Keratinocyte (primary cell): ENCODE results near the gene ERC2. TPM values are rescaled to one million over a fixed set of nuclear protein-coding genes. Genes with fewer than 3 reads are reported as not detected.
"Not testable (repeated sequence)": the region's sequence is repeated elsewhere in the genome, so short reads cannot be mapped to it uniquely, and the experiment has no call there.

Experiments used
- DNase-seq: peaks from one replicate; pipeline ENCODE4 v3.0.0-alpha.2; 2011; ENCODE audit warnings: low read depth, missing footprints, low spot score
- FAIRE-seq: peaks from 2 replicates; lab custom pipeline; 2011; peaks lifted over from hg19 to GRCh38; lab: Jason Lieb, UNC
- H2AFZ ChIP-seq: 2 replicates; pipeline ENCODE4 v1.6.0; 2012; ENCODE audit warnings: low read length, control low read depth, inconsistent platforms; ENCODE audit not compliant: control insufficient read depth
- H3K27ac ChIP-seq: 2 replicates; pipeline ENCODE4 v1.5.1; 2011; ENCODE audit warnings: low read length; ENCODE audit not compliant: control insufficient read depth, insufficient read depth
- H3K27me3 ChIP-seq: 3 replicates; pipeline ENCODE4 v1.6.0; 2011; ENCODE audit warnings: low read length; ENCODE audit not compliant: control insufficient read depth, insufficient read depth; ENCODE audit errors: extremely low read depth
- H3K36me3 ChIP-seq, 2 experiments: 2 replicates in 1 of 2; 3 replicates in 1 of 2; pipeline ENCODE4 v1.5.1; 2011; ENCODE audit warnings: low read length in 2 of 2, mild to moderate bottlenecking in 1 of 2; ENCODE audit not compliant: control insufficient read depth in 2 of 2, insufficient read depth in 2 of 2; ENCODE audit errors: extremely low read depth in 1 of 2
- H3K4me1 ChIP-seq: 3 replicates; pipeline ENCODE4 v1.5.1; 2011; ENCODE audit warnings: low read length; ENCODE audit not compliant: control insufficient read depth, insufficient read depth; ENCODE audit errors: extremely low read depth
- H3K4me2 ChIP-seq: 3 replicates; pipeline ENCODE4 v1.6.0; 2011; ENCODE audit warnings: low read depth, low read length; ENCODE audit not compliant: control insufficient read depth, insufficient read depth; ENCODE audit errors: extremely low read depth
- H3K4me3 ChIP-seq, 3 experiments: fragments of 200-600 bp in 1 of 3; sonication (generic) in 1 of 3; 2 replicates in 2 of 3; 3 replicates in 1 of 3; pipeline ENCODE4 v1.5.1; 2011 to 2016; ENCODE audit warnings: low read length in 3 of 3, mild to moderate bottlenecking in 3 of 3, control low read depth in 2 of 3, inconsistent platforms in 1 of 3, low read depth in 1 of 3, mixed read lengths in 1 of 3, mixed run types in 1 of 3, moderate library complexity in 1 of 3; ENCODE audit not compliant: control insufficient read depth in 2 of 3, insufficient read depth in 2 of 3; ENCODE audit errors: extremely low read depth in 1 of 3
- H3K79me2 ChIP-seq: 2 replicates; pipeline ENCODE4 v1.6.0; 2012; ENCODE audit warnings: low read length; ENCODE audit not compliant: control insufficient read depth, insufficient read depth
- H3K9ac ChIP-seq: 3 replicates; pipeline ENCODE4 v1.6.0; 2011; ENCODE audit warnings: low read length; ENCODE audit not compliant: control insufficient read depth, insufficient read depth; ENCODE audit errors: extremely low read depth
- H3K9me1 ChIP-seq: 3 replicates; pipeline ENCODE4 v1.6.0; 2011; ENCODE audit warnings: low read length; ENCODE audit not compliant: control insufficient read depth, insufficient read depth; ENCODE audit errors: extremely low read depth
- H3K9me3 ChIP-seq: 2 replicates; pipeline ENCODE4 v1.5.1; 2012; ENCODE audit warnings: low read depth, low read length; ENCODE audit not compliant: control insufficient read depth
- H4K20me1 ChIP-seq: 3 replicates; pipeline ENCODE4 v1.6.0; 2011; ENCODE audit warnings: low read length; ENCODE audit not compliant: control insufficient read depth, insufficient read depth; ENCODE audit errors: extremely low read depth
- EZH2 ChIP-seq: IDR thresholded peaks from one replicate; pipeline ENCODE4 v1.6.1; 2012; ENCODE audit warnings: inconsistent platforms, mild to moderate bottlenecking, low read length, moderate library complexity
- dilution Hi-C: fragments of 300-500 bp; cut with MboI; formaldehyde crosslinking; loops from one replicate; pipeline ENCODE4 v1.7.0; 2020; ENCODE audit warnings: low sequenced_read_pairs; ENCODE audit not compliant: extremely low pct_ligation_motif_present
- polyA minus RNA-seq, 3 experiments: library from RNA; depleted of rRNA, polyadenylated mRNA; stranded (reverse); fragments of >200 nt; gene quantifications; 1 replicate in 1 of 3; 2 replicates in 1 of 3; 3 replicates in 1 of 3; pipeline ENCODE4 v1.2.3, GENCODE V29; 2011
- polyA plus RNA-seq, 5 experiments: library from polyadenylated mRNA; depleted of rRNA in 3 of 5; stranded (reverse) in 3 of 5; stranded (forward) in 1 of 5; unstranded in 1 of 5; fragments of >200 nt; gene quantifications; 1 replicate in 1 of 5; 2 replicates in 3 of 5; 3 replicates in 1 of 5; pipeline versions ENCODE4 v1.2.1 to v1.2.3, GENCODE V29; 2011 to 2012; ENCODE audit warnings: missing spikeins in 2 of 5, low read depth in 1 of 5, low replicate concordance in 1 of 5
- TF ChIP-seq, protein P1 (sequence below), 3 experiments: IDR thresholded peaks in 1 of 3; conservative IDR thresholded peaks in 1 of 3; optimal IDR thresholded peaks in 1 of 3; 2 replicates in 2 of 3; 3 replicates in 1 of 3; pipeline versions ENCODE3 to v1.5.1; 2011; ENCODE audit warnings: low read length in 3 of 3, mild to moderate bottlenecking in 3 of 3, moderate library complexity in 2 of 3, control low read depth in 1 of 3, inconsistent platforms in 1 of 3; ENCODE audit not compliant: insufficient read depth in 2 of 3; ENCODE audit errors: extremely low read depth in 1 of 3

ERC2 gene
- polyA plus RNA-seq: 0.08 to 0.12 TPM (median 0.10 TPM) in 3 replicates
- not detected for polyA plus RNA-seq (2011; ENCODE audit: low read depth)
- polyA plus RNA-seq (2011; cell fraction: cytosol; rRNA removed): 0.19 and 0.23 TPM in 2 replicates
- polyA plus RNA-seq (2011; cell fraction: nucleus; rRNA removed): 0.31 and 0.52 TPM in 2 replicates
- 0.10 and 0.13 TPM in 2 replicates for polyA plus RNA-seq (2012; ENCODE audit: low replicate concordance)
- 0.56 to 1.2 TPM in 2 of 3 replicates, not detected in the other for polyA minus RNA-seq
- not detected for polyA minus RNA-seq (2011; cell fraction: cytosol; rRNA and poly(A)+ RNA removed)
- 0.70 and 2.3 TPM in 2 replicates for polyA minus RNA-seq (2011; cell fraction: nucleus; rRNA and poly(A)+ RNA removed)

DNA sequence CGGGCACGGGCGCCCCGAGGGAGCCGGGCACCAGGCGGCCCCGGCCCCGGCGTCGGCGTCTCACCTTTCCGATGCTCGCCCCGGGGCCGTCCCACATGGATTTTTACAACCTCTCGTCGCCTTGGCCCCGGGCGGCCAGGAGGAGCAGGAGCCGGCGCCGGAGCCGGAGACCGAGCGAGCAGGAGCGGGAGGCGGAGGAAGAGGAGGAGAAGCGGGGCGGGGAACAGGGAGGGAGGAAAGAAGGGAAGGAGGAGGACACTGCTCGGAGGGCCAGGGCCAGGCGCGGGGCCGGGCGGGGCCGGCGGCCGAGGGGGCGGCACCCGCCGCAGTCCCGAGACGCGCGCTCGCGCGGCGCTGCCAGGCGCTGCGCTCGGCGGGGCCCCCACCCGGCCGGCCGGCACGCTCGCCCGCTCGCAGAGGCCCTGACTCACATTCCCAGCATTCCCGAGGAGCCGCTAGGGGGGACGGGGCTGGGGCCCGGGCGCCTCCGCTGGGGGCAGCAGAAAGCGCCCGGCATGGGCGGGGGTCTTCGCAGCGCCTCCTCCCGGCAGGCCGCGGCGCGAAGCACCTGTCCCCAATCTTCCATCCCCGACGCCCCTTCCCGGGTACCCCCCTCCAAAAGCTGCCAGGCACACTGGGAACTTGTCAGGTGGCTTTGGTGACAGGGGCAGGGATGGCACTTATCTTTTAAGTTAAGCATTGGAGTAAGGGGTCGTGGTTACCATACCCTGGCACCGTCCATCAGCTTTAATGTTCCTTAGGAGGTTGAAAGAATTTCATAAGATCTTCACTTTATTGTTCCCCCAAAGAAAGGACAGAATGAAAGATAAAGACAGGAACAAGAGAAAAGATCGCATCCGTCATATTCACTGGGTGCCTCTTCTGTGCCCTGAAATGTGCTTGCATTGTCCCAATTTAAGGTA is at the start of gene ERC2:
TSS of gene ERC2 (minus strand) at position 284 of the 923 bp plus-strand sequence.
- Histone ChIP-seq H4K20me1 (no peaks in the 10 kb centered on the region), H3K9me3 (no peaks in the 10 kb centered on the region), H3K79me2 (no peaks in the 10 kb centered on the region), H2AFZ (no peak within 1 kb of the TSS), H3K4me2 (peak within 1 kb of the TSS; percentile 61), H3K27me3 (peaks cover 29% of the 10 kb centered on the region), H3K4me1 (no peaks in the 10 kb centered on the region), H3K36me3 (no peaks in the 10 kb centered on the region), H3K27ac (no peak within 1 kb of the TSS), H3K9me1 (no peaks in the 10 kb centered on the region), H3K9ac (no peak within 1 kb of the TSS), H3K4me3 (peak within 1 kb of the TSS; percentile 38 to 53 (median 40))
- FAIRE-seq: no peak
- dilution Hi-C loops: no loop called here
- no peak for TF ChIP-seq EZH2
- TF ChIP-seq, protein P1, sequence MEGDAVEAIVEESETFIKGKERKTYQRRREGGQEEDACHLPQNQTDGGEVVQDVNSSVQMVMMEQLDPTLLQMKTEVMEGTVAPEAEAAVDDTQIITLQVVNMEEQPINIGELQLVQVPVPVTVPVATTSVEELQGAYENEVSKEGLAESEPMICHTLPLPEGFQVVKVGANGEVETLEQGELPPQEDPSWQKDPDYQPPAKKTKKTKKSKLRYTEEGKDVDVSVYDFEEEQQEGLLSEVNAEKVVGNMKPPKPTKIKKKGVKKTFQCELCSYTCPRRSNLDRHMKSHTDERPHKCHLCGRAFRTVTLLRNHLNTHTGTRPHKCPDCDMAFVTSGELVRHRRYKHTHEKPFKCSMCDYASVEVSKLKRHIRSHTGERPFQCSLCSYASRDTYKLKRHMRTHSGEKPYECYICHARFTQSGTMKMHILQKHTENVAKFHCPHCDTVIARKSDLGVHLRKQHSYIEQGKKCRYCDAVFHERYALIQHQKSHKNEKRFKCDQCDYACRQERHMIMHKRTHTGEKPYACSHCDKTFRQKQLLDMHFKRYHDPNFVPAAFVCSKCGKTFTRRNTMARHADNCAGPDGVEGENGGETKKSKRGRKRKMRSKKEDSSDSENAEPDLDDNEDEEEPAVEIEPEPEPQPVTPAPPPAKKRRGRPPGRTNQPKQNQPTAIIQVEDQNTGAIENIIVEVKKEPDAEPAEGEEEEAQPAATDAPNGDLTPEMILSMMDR (optimal IDR thresholded peaks at IDR 0.05 in 1 of 3, IDR thresholded peaks at IDR 0.05 in 1 of 3, conservative IDR thresholded peaks at IDR 0.05 in 1 of 3; ENCODE audit: extremely low read depth in 1 of 3, insufficient read depth in 2 of 3, low read length in 3 of 3): peak in 1 of 3 experiments; percentile 6
- no peak for DNase-seq

DNA sequence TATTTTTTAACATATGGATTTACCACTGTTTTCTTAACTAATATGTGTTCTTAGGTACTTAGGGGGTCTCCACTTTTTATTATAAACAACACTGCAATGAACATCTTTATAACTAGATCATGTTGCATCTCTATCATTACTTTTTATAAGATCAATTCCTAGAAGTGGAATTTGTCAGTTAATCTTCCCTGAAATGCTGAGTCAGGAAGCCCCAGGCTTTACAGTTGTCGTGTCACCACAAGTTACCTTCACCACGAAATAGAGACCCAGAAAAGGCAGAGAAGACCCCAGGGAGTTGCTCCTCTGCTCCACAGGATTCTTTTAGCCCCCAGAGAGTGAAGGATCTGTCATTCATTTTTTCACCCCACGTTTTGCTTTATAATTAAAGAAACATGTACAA is 34.5 kb upstream of the ERC2 start:
- Histone ChIP-seq H3K27me3 (no peaks in the 10 kb centered on the region), H3K9ac (no peak overlapping the region), H3K79me2 (no peaks in the 10 kb centered on the region), H3K4me3 (no peak overlapping the region), H2AFZ (no peak overlapping the region), H3K36me3 (no peaks in the 10 kb centered on the region), H3K4me2 (no peak overlapping the region), H3K9me3 (no peaks in the 10 kb centered on the region), H3K4me1 (no peaks in the 10 kb centered on the region), H3K27ac (no peak overlapping the region), H3K9me1 (no peaks in the 10 kb centered on the region), H4K20me1 (no peaks in the 10 kb centered on the region)
- dilution Hi-C loops: no loop called here
- DNase-seq (no peak), FAIRE-seq (no peak)
- TF ChIP-seq, protein P1 (optimal IDR thresholded peaks at IDR 0.05 in 1 of 3, IDR thresholded peaks at IDR 0.05 in 1 of 3, conservative IDR thresholded peaks at IDR 0.05 in 1 of 3; ENCODE audit: extremely low read depth in 1 of 3, insufficient read depth in 2 of 3, low read length in 3 of 3): no peak
- no peak for TF ChIP-seq EZH2

DNA sequence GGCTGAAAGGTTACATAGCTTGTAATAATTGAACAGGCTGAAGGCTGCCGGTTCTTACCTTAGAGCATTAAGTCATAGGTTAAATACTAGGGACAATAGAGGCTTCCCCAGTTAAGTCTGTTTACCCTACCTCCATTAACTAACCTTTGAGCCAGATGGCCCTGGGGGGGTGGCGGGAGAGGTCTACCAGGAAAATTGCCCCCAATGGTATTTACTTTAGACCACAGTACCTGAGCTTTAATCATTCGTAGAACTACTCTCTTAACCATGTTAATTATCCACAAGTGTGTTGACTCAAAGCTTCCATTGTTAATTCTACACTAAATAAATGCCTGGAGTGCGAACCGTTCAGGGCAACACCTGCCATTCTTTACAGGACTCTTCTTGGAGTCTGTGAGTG is 28.1 kb upstream of the ERC2 start:
- H3K27ac ChIP-seq, DNase-seq, H3K36me3 ChIP-seq, H3K27me3 ChIP-seq, H3K9me1 ChIP-seq, dilution Hi-C loops, H4K20me1 ChIP-seq, H3K4me1 ChIP-seq, H3K4me3 ChIP-seq, H3K4me2 ChIP-seq, FAIRE-seq, H2AFZ ChIP-seq, H3K9me3 ChIP-seq, H3K79me2 ChIP-seq, H3K9ac ChIP-seq: not testable (repeated sequence)
